ENCODE measurements around the gene CBX2.

Gene CBX2

DNA sequence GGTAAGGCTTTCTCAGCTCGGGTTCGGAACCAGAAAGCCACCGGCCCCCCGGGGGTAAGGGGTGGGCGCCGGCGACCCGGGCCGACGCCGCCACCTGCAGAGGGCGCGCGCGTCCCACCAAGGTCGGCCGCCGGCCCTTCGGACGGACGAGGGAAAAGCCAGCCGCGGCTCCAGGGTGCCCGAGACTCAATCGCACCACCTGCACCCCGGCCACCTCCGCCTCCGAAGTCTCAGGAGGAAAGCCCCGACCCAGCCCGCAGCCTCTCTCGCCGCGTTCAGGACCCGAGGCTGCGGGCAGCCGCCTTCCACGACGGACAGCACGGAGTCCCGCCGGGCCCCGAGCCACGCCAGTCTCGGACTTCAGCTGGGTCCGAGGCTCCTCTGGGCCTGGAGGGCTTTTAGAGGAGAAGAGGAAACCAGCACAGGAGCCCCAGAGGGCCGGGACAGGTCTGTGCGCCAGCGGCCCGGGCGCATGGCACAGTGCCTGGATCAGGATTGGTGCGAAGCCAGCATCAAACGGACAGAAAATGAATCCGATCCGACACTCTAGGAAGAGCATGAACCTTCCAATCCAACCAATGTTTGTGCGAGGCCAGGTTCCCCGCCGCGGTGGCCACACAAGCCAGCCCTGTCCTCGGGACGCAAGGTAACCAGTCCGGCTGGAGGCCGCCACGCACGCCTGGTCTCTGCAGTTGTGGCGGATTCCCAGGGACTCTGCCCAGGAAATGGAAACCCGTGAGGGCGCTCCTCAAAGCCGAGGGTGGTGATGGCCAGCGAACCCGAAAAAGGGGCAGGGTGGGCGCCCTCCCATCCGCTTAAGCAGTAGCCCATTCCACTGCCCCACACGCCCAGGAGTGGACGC is 12.2 kb downstream of the CBX2 start:
- DNase-seq: no peak

DNA sequence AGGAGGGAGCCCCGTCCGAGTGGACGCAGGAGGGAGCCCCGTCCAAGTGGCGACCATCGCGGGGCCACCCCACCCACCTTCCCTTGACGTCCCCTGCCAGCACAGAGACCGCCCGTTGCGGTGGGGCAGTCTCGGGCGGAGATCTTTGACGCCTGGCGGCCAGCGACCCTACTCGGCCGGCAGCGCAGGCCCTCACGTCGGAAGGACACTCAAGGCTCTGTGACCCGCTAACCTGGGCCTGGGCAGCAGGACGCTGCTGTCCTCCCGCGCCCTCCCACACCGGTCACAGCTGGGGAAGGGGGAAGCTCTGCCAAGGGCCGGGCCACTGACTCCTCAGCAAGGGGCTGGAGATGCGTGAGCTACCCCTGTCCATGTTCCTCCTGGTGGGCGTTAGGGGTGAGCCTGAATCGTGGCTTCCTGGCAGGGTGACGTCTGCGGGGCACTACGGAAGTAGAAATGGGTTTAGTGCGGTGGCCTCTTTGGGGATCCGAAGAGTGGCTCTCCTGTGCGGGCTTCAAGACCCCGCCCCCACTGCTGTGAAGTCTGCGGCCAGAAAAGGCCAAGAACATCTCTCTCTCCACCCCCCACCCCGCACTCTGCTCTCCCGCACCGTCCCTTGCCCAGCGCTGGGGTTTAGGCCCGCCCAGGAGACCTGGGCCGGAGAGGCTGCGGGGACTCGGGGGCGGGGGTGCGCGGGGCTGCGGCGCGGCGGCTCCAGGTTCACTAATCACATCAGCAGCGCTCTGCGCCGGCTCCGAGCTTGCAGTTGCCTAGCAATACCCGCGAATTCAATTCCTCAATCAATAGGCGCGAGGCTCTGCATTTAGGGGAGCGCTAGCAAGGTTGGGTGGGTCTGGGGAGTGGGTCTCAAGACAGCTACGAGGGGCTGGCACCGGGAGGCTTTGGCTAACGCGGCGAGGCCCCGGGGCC is 13.1 kb downstream of the CBX2 start:
- DNase-seq: no peak

- no peak for DNase-seq
Observed at GRCh38 chr17:79791735-79792161, 13.8 kb downstream of the CBX2 start.

DNA sequence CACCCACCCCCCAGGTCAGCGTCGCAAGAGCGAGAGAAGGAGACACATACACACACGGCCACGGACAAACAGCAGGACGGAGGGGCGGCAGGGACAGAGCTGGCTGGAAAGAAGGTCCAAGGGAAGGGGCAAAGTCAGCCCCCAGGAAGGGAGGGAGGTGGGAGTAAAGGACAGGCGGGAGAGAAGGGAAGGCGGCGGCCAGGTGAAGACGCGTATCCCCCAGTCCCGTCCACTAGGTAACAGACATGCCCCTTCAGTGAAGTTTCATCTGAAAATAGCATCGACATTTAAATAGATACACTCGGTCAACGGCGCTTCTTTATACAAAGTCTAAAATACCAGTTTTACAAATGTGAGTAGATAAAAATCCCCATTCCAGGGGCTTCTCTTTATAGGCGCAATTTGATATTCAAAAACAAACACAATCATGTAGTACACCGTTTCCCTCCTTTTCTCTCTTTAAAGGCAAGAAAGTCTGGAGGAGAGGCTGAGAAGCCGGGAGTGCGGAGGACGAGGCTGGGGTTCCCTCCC is 14.5 kb downstream of the CBX2 start:
- DNase-seq: no peak

DNA sequence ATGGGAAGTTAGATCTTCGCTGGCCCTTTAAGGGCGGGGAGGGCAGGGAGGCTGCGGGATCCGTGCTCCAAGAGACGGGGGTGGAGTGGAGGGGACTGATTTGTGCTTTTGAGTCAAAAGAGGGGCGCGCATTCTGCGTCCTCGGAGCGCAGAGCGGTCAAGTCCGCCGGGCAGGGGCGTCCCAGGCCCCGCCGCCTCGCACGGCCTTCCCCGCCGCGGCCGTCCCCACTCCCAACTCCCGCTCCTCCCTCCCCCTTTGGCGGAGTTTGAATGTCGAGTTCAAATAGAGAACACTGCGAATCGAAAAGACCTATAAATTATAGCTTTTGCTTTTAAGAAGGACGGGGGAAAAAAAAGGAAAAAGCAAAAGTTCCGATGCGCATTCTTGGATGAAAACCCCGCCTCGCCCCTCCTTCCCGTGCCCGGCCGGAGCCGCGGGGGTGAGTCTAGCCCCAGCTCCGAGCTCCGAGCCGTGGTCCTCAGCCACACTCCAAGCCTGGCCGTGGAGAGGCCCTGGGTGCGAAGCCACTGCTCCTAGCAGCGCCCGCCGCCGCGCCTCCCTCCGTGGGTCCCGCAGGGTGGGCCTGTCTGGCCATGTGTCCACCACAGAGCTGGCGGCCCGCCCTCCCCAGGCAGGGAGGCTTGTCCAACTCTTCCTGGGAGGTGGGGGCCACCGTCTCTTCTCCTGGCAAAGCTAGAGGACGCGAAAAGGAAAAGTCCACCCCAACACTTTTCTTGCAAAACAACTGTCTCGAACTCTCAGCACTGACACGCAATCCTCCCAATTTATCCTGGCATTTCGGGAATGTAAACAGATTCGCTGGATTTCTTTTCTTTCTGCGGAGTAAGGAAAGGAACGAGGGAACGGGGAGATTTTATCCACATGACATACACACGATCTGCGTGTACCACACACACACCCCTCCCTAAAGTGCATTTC is 15.3 kb downstream of the CBX2 start:
- DNase-seq: no peak

DNA sequence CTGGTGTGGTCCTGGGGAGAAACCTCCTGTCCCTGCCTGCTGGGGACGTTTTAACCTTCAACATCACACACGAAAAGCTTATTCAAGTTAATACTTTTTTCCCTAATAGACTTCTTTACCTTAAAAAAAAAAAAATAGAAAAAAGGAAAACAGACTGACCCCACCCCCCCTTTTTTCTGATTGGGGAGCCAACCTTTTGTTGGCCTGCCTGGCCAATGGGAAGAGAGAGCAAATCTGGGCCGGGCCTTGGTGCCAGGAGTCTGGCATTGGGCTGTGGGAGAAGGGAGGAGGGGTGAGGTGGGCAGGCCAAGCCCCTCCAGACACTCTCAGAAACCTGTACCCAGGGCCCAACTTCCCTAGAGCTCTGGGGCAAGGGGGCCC is 16.0 kb downstream of the CBX2 start:
- DNase-seq: no peak

DNA sequence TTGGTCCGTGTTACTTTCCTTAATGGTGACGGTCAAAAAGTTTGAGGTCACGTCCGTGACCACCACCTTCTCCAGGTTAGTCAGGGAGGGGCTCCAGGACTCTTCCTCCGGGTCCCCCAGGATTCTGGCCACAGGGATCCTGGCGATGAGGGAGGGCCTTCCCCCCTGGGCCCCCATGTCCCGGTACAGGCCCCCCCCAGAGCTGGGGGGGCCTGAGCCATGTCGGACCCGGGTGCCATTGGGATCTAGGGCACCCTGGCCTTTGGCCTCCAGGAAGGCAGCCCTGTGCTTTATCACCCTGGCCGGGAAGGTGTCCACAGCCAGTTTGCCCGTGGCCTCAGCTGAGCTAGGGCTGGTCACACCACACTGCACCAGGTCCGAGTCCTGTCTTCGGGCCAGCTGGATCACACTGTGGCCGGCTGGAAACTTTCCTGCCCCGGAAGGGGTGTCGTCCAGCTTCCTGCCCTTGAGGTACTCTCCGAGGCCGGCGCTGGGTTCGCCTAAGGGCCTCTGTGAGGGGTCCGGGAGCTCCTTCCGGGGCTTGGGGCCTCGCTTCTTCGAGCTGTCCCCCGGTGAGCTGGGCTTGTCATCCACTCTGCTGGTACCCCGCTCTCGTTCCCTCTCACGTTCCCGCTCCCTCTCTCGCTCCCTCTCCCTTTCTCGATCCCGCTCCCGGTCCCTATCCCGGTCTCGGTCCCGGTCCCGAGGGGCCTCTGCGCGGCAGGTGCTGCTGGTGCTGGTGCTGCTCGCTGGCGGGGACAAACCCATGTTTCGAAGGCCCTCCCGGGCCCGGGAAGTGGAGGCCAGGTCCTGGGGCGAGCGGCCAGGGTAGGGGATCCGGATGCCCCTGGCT is 16.9 kb downstream of the CBX2 start:
- DNase-seq: no peak

GRCh38 chr17:79795795-79796443 is 18.0 kb downstream of the CBX2 start:
- DNase-seq: no peak

- DNase-seq: no peak
Observed at GRCh38 chr17:79796444-79796762, 18.5 kb downstream of the CBX2 start.

- DNase-seq: peak; percentile 100
Observed at GRCh38 chr17:79796763-79797491, 19.0 kb downstream of the CBX2 start, which contains the start of gene CBX8. TSS of gene CBX8 (minus strand) at chr17:79797077. CDS start at chr17:79796998, 79 bp downstream.

DNA sequence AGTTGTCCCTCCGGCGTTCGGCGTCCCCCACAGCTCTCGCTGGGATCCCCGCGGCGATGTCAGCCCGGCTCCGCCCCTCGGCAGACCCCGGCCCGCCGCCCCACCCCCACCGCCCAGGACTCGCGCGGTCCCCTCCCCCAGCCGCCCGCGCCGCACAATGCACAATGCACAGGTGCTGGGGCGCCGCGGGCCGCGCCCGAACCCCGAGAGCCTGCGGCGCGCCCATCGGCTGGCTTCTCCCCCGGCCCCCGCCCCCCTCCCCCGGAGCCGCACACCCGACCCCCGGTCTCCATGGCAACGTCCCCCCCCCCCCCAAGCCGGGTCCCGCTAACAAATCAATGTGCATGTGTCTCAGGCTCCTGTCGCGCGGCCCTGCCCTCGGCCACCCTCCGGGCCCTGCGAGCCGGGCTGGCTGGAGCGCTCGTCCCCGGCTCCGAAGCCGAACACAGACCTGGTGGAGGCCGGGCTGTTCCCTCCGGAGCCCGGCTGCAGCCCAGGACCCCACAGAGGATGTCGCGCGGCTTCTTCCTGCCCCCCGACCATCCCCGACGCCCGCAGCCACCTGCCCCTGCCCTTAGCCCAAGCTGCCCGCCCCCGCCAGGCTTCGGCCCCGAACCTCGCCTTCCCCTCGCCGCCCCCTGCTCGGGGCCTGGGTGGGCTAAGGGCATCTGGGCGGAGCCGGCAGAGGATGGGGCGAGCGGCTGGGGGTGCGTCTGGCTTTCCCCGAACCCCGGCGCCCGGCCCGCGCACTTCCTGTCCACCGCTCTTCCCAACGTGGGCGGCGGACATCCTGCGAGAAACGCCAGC is 19.7 kb downstream of the CBX2 start:
- no peak for DNase-seq

GRCh38 chr17:79798299-79799173 is 20.6 kb downstream of the CBX2 start:
- DNase-seq: no peak

- DNase-seq: no peak
Observed at GRCh38 chr17:79799174-79799537, 21.2 kb downstream of the CBX2 start.

DNA sequence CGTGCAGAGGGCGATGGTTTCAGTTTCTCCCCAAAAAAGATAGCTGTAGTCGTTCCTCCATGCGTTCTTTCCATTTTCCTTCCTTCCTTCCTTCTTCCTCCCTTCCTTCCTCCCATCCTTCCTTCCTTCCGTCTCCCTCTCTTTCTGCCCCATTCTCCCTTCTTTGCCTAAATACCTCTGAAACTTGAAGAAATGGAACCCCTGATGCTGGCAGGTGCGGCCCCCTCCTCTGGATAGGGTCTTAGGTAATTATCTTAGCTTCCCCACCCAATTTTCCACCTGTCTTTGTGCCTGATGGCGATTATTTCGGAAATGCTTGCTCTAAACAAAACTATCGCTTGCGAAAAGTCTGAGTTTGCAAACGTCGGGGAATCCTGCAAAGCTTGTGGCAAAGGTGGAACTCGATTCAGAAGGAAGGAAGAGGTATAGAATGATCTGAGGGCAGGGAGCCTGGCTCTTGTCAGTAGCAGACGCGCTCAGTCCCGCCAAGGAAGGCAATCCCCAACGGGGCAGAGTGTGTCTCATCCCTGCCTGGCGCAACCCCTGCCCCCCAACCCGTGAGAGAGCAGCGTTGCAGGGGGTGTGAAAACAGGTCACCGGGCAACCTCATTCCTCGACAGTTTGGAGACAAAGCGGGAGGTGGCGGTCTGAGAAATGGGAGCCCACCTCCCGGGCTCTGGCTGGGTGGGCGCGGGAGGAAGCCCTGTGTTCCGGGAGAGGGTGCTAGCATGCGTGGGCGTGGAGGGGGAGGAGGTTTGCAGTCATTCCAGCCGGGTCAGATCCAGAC is 21.8 kb downstream of the CBX2 start:
- no peak for DNase-seq

DNA sequence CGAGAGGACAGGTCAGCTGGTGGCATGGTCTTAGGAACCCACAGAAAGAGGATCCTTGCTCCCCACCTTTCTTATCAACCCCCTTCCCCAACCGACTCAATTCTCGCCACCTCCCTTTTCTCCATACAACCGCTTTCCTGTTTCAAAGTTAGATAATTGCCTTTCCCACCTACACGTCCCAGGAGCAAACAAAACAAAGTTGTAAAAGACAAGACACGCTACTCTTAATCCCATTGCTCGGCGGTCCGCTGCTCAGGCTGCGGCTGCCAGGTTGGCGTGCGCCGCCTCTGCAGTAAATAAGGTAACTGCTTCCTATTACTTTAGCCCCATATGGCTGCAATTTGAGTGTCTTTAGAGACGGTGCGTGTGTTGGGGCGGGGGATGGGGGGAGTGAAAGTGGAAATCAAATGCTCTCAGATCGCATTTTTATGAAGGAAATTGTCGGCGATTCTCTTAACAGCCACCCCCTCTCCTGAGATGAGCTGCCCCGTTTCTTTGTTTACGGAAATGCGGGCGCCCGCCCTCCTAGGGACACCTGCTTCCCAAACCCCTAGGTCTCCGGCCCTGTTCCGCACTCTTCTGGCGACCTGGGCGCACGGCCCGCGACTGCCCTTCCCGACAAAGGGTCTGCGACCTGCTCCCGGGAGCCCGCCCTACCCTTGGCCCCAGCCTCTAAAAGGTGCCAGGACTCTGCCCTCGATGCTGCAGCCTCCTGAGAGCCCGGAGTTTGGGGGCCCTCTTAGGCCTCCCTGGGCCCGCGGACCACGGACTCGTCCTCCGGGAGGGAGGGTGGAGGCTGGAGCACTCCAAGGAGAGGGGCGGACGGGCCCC is 22.6 kb downstream of the CBX2 start:
- DNase-seq: peak; percentile 55
